ENCODE data around the gene IFI27. TPM values are rescaled to one million over a fixed set of nuclear protein-coding genes. Genes with fewer than 3 reads are reported as not detected.

The IFI27 gene
- total RNA-seq, 1 experiment from 2014 or later, result 4.3 TPM

DNA sequence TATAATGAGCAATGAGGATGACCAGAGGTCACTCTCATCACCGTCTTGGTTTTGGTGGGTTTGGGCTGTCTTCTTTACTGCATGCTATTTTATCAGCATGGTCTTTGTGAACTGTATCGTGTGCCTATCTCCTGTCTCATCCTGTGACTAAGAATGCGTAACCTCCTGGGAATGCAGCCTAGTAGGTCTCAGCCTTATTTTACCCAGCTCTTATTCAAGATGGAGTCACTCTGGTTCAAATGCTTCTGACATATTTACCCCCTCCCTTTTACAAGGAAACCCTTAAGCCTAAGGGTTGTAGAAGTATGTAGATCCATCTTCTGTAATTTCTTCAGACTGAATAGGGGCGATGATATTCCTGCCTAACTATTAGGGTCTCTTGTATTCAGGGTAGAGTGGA, 21.1 kb upstream of the IFI27 start:
- DNase-seq (peak; percentile 31), ATAC-seq (no peak)
- no peak overlapping the region for H3K27ac ChIP-seq (ENCODE audit: low read length)
- H4K20me1 ChIP-seq (ENCODE audit: low read length), result no peaks in the 10 kb centered on the region
- no peaks in the 10 kb centered on the region for H3K36me3 ChIP-seq (ENCODE audit: low read depth, low read length)
- no peaks in the 10 kb centered on the region for H3K79me2 ChIP-seq (ENCODE audit: low read length)
- no peak overlapping the region for H3K4me2 ChIP-seq (ENCODE audit: low read length)
- H3F3A ChIP-seq (ENCODE audit: low read length, unreplicated experiment), result no peaks in the 10 kb centered on the region
- BruUV-seq (replicated peaks), result no TSS peak
- POLR2A ChIA-PET (ENCODE audit: unreplicated experiment), result interaction anchor here (0.6 kb wide), 1 partner anchor 1254 kb away, joined by 5 read pairs; no protein-coding TSS in a partner anchor
- H3K4me3 ChIP-seq (ENCODE audit: low read length), result no peak overlapping the region
- no peaks in the 10 kb centered on the region for H3K27me3 ChIP-seq (ENCODE audit: low read length)
- H3K9me3 ChIP-seq (ENCODE audit: low read length), result no peaks in the 10 kb centered on the region
- intact Hi-C loops (cut with micrococcal nuclease), result no loop called here
- TF ChIP-seq EZH2 (IDR thresholded peaks at IDR 0.05; ENCODE audit: low read length, unreplicated experiment) (no peak), EZH2phosphoT487 (IDR thresholded peaks at IDR 0.05; ENCODE audit: borderline replicate concordance, low read length) (no peak)
- TF ChIP-seq, protein P1, sequence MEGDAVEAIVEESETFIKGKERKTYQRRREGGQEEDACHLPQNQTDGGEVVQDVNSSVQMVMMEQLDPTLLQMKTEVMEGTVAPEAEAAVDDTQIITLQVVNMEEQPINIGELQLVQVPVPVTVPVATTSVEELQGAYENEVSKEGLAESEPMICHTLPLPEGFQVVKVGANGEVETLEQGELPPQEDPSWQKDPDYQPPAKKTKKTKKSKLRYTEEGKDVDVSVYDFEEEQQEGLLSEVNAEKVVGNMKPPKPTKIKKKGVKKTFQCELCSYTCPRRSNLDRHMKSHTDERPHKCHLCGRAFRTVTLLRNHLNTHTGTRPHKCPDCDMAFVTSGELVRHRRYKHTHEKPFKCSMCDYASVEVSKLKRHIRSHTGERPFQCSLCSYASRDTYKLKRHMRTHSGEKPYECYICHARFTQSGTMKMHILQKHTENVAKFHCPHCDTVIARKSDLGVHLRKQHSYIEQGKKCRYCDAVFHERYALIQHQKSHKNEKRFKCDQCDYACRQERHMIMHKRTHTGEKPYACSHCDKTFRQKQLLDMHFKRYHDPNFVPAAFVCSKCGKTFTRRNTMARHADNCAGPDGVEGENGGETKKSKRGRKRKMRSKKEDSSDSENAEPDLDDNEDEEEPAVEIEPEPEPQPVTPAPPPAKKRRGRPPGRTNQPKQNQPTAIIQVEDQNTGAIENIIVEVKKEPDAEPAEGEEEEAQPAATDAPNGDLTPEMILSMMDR (conservative IDR thresholded peaks at IDR 0.05; ENCODE audit: low read depth, low read length), result no peak
- CTCF ChIA-PET, result no interaction called here
- peaks cover 14% of the 10 kb centered on the region for H3K4me1 ChIP-seq (ENCODE audit: insufficient read depth, low read length)
- no peak overlapping the region for H2AFZ ChIP-seq (ENCODE audit: low read length)
- H3K9ac ChIP-seq (ENCODE audit: low read length), result no peak overlapping the region
- H3K9me2 ChIP-seq (replicated peaks; ENCODE audit: low read length), result no peaks in the 10 kb centered on the region

DNA sequence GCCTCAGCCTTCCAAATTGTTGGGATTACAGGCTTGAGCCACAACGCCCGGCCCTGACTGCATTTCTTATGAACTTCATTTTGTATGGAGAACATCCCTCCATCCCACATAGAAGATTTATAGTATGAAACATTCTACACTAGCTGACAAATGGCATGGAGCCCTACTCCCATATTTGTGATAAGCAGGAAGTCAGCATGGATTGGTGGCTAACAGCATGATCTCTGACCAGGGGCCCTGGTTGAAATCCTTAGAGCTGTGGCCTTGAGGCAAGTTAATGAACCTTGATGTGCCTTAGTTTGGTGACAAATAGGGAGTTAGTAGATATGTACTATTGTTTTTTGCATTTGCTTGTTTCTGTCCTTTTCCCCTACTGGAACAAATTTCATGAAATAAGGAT, 17.1 kb upstream of the IFI27 start:
- Histone ChIP-seq H3K27ac (ENCODE audit: low read length) (no peak overlapping the region), H3K9me2 (replicated peaks; ENCODE audit: low read length) (no peaks in the 10 kb centered on the region), H3F3A (ENCODE audit: low read length, unreplicated experiment) (no peaks in the 10 kb centered on the region), H3K9me3 (ENCODE audit: low read length) (no peaks in the 10 kb centered on the region), H4K20me1 (ENCODE audit: low read length) (no peaks in the 10 kb centered on the region), H3K4me2 (ENCODE audit: low read length) (no peak overlapping the region), H3K27me3 (ENCODE audit: low read length) (no peaks in the 10 kb centered on the region), H3K4me3 (ENCODE audit: low read length) (no peak overlapping the region), H2AFZ (ENCODE audit: low read length) (no peak overlapping the region), H3K36me3 (ENCODE audit: low read depth, low read length) (no peaks in the 10 kb centered on the region), H3K9ac (ENCODE audit: low read length) (no peak overlapping the region), H3K79me2 (ENCODE audit: low read length) (no peaks in the 10 kb centered on the region), H3K4me1 (ENCODE audit: insufficient read depth, low read length) (peaks cover 11% of the 10 kb centered on the region)
- POLR2A ChIA-PET (ENCODE audit: unreplicated experiment), result no interaction called here
- intact Hi-C loops (cut with micrococcal nuclease), result no loop called here
- DNase-seq, result no peak
- no peak for TF ChIP-seq EZH2phosphoT487 (IDR thresholded peaks at IDR 0.05; ENCODE audit: borderline replicate concordance, low read length)
- TF ChIP-seq, protein P1 (conservative IDR thresholded peaks at IDR 0.05; ENCODE audit: low read depth, low read length), result no peak
- TF ChIP-seq EZH2 (IDR thresholded peaks at IDR 0.05; ENCODE audit: low read length, unreplicated experiment), result no peak
- no TSS peak for BruUV-seq (replicated peaks)
- CTCF ChIA-PET, result no interaction called here
- no peak for ATAC-seq

DNA sequence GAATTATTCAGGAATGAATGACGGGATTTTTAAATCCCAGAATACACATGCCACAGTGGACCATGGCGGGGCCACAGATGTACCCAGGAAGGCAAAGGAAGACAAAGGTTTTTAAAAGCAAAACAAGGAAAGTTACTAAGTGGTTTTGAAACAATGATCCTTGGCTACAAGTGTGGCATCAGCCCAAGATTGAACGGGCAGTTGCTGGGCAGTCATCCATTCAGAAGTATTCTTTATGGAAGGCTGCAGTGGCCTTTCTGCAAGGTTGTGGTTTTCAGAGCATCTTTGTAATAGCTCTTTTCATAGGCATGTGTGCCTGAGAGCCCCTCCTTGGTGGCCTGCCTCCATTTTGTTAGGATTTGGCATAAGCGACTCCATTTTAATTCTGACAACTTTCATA, 13.4 kb upstream of the IFI27 start:
- no peaks in the 10 kb centered on the region for H3K9me2 ChIP-seq (replicated peaks; ENCODE audit: low read length)
- no peak overlapping the region for H2AFZ ChIP-seq (ENCODE audit: low read length)
- H3K4me1 ChIP-seq (ENCODE audit: insufficient read depth, low read length), result no peaks in the 10 kb centered on the region
- H3K4me3 ChIP-seq (ENCODE audit: low read length), result no peak overlapping the region
- no peaks in the 10 kb centered on the region for H3K36me3 ChIP-seq (ENCODE audit: low read depth, low read length)
- H3K9ac ChIP-seq (ENCODE audit: low read length), result no peak overlapping the region
- H3K27me3 ChIP-seq (ENCODE audit: low read length), result no peaks in the 10 kb centered on the region
- ChIA-PET POLR2A (ENCODE audit: unreplicated experiment) (no interaction called here), CTCF (no interaction called here)
- H3K79me2 ChIP-seq (ENCODE audit: low read length), result no peaks in the 10 kb centered on the region
- H3K4me2 ChIP-seq (ENCODE audit: low read length), result no peak overlapping the region
- no TSS peak for BruUV-seq (replicated peaks)
- ATAC-seq (no peak), DNase-seq (no peak)
- intact Hi-C loops (cut with micrococcal nuclease), result no loop called here
- H3K27ac ChIP-seq (ENCODE audit: low read length), result no peak overlapping the region
- H3F3A ChIP-seq (ENCODE audit: low read length, unreplicated experiment), result no peaks in the 10 kb centered on the region
- no peaks in the 10 kb centered on the region for H4K20me1 ChIP-seq (ENCODE audit: low read length)
- TF ChIP-seq EZH2phosphoT487 (IDR thresholded peaks at IDR 0.05; ENCODE audit: borderline replicate concordance, low read length) (no peak), EZH2 (IDR thresholded peaks at IDR 0.05; ENCODE audit: low read length, unreplicated experiment) (no peak)
- TF ChIP-seq, protein P1 (conservative IDR thresholded peaks at IDR 0.05; ENCODE audit: low read depth, low read length), result no peak
- no peaks in the 10 kb centered on the region for H3K9me3 ChIP-seq (ENCODE audit: low read length)

Data from PC-3 (cell line).